Ishikawa (cell line): ENCODE measurements around the gene STK11IP.

Source experiments
- CREB1 ChIP-seq: IDR thresholded peaks from 2 replicates; pipeline ENCODE4 v1.6.1; 2012; ENCODE audit warnings: low read depth
- RAD21 ChIP-seq: IDR thresholded peaks from 2 replicates; pipeline ENCODE4 v1.6.1; 2012; ENCODE audit warnings: low read depth
- TCF12 ChIP-seq: IDR thresholded peaks from 2 replicates; pipeline ENCODE4 v1.6.1; 2012; ENCODE audit warnings: low read depth
- YY1 ChIP-seq: IDR thresholded peaks from 2 replicates; pipeline ENCODE4 v1.6.1; 2012; ENCODE audit warnings: low read depth
- ZBTB7A ChIP-seq: IDR thresholded peaks from 2 replicates; pipeline ENCODE4 v1.6.1; 2012; ENCODE audit warnings: low read depth
- TF ChIP-seq, protein P1 (sequence below): IDR thresholded peaks from 2 replicates; pipeline ENCODE4 v1.6.1; 2012; ENCODE audit warnings: low read depth, mild to moderate bottlenecking
- TF ChIP-seq, protein P2 (sequence below): IDR thresholded peaks from 2 replicates; pipeline ENCODE4 v1.6.1; 2012

DNA sequence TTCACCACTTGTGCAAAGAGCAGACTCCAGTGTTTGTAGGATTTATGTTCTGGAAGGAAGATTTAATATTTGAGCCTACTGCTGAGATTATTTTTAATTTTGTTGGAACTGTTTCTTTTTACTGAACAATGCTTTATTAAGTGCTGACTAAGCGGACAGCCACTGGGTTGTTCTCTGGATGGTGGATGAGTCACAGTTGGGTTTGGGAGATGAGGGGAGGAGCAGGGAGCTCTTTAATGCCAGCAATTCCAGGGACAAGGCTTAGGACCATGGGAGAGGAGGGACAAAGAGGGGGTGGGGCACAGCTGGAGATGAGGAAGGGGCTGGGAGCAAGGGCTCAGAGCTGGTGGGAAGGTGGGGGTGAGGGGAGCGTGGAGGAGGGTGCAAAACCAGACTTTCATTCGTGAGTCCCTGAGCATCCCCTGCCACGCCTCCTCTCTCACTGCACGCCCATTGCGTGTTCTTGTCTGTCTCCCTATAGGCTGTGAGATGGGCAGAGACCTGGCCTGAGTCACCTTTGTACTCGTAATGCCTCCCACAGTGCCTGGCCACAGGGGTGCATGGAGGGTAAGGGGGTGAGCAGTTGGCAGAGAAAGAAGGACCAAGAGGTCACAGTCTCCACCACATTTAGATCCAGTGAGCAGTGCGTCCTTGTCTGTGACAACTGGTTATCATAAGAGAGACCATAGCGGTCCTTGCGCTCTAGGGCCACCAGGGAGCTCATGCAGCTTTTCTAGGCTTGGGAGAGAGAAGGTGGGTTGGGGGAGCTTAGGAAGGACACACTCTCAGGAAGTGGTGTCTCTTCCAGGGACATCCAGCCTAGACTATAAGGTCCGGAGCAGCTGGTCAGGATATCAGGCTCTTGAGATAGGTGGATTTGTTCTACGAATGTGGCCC is 48.2 kb downstream of the STK11IP start:
- TF ChIP-seq RAD21 (no peak), YY1 (no peak), CREB1 (no peak), TCF12 (no peak), ZBTB7A (no peak)
- TF ChIP-seq, protein P1, sequence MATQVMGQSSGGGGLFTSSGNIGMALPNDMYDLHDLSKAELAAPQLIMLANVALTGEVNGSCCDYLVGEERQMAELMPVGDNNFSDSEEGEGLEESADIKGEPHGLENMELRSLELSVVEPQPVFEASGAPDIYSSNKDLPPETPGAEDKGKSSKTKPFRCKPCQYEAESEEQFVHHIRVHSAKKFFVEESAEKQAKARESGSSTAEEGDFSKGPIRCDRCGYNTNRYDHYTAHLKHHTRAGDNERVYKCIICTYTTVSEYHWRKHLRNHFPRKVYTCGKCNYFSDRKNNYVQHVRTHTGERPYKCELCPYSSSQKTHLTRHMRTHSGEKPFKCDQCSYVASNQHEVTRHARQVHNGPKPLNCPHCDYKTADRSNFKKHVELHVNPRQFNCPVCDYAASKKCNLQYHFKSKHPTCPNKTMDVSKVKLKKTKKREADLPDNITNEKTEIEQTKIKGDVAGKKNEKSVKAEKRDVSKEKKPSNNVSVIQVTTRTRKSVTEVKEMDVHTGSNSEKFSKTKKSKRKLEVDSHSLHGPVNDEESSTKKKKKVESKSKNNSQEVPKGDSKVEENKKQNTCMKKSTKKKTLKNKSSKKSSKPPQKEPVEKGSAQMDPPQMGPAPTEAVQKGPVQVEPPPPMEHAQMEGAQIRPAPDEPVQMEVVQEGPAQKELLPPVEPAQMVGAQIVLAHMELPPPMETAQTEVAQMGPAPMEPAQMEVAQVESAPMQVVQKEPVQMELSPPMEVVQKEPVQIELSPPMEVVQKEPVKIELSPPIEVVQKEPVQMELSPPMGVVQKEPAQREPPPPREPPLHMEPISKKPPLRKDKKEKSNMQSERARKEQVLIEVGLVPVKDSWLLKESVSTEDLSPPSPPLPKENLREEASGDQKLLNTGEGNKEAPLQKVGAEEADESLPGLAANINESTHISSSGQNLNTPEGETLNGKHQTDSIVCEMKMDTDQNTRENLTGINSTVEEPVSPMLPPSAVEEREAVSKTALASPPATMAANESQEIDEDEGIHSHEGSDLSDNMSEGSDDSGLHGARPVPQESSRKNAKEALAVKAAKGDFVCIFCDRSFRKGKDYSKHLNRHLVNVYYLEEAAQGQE = no peak
- TF ChIP-seq, protein P2, sequence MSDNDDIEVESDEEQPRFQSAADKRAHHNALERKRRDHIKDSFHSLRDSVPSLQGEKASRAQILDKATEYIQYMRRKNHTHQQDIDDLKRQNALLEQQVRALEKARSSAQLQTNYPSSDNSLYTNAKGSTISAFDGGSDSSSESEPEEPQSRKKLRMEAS = no peak
